ENCODE results near the gene SYT2.
"Not testable (repeated sequence)": the region's sequence is repeated elsewhere in the genome, so short reads cannot be mapped to it uniquely, and the experiment has no call there.

DNA sequence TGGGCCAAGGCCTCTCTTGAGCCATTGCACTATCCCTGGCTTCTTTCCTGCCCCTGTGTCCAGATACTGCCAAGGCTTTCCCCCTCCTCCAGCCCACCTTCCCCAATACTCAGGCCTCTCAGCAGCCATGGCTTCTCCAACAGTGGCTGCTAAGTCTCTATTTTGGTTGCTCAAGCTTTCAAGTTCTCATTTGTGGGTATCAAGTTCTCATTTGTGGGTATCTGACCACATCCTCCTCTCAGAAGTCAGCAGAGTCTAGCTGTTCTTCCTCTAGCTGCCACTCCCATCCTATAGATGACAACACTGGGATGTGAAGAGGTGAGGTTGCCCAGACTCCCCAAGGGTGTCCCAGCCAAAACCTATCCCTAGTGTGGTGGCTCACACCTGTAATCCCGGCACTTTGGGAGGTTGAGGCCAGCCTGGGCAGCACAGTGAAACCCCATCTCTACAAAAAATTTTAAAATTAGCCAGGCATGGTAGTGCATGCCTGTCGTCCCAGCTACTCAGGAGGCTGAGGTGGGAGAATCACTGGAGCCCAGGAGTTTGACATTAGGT is 80.9 kb downstream of the SYT2 start:
- TF ChIP-seq, protein P1, sequence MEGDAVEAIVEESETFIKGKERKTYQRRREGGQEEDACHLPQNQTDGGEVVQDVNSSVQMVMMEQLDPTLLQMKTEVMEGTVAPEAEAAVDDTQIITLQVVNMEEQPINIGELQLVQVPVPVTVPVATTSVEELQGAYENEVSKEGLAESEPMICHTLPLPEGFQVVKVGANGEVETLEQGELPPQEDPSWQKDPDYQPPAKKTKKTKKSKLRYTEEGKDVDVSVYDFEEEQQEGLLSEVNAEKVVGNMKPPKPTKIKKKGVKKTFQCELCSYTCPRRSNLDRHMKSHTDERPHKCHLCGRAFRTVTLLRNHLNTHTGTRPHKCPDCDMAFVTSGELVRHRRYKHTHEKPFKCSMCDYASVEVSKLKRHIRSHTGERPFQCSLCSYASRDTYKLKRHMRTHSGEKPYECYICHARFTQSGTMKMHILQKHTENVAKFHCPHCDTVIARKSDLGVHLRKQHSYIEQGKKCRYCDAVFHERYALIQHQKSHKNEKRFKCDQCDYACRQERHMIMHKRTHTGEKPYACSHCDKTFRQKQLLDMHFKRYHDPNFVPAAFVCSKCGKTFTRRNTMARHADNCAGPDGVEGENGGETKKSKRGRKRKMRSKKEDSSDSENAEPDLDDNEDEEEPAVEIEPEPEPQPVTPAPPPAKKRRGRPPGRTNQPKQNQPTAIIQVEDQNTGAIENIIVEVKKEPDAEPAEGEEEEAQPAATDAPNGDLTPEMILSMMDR (conservative IDR thresholded peaks at IDR 0.05; ENCODE audit: low read depth, low read length): not testable (repeated sequence)
- TF ChIP-seq EZH2 (IDR thresholded peaks at IDR 0.05; ENCODE audit: borderline replicate concordance, low read depth, low read length, poor library complexity, severe bottlenecking): not testable (repeated sequence)

All from A673 (cell line).